DMS114 treated with DMSO at 0.1 percent for 48 hours (cell line): ENCODE results near the gene DERA.

Experiments used
- DNase-seq: peaks from one replicate; lab custom pipeline; 2025; ENCODE audit not compliant: unreplicated experiment; lab: John Stamatoyannopoulos, UW

DERA gene

GRCh38 chr12:16063726-16064125 lies 152.6 kb downstream of the DERA start:
- no peak for DNase-seq

GRCh38 chr12:16070113-16070512 lies 159.0 kb downstream of the DERA start:
- DNase-seq: no peak

- DNase-seq: no peak
These were observed 161.5 kb downstream of the DERA start for GRCh38 chr12:16072678-16073077.

DNA sequence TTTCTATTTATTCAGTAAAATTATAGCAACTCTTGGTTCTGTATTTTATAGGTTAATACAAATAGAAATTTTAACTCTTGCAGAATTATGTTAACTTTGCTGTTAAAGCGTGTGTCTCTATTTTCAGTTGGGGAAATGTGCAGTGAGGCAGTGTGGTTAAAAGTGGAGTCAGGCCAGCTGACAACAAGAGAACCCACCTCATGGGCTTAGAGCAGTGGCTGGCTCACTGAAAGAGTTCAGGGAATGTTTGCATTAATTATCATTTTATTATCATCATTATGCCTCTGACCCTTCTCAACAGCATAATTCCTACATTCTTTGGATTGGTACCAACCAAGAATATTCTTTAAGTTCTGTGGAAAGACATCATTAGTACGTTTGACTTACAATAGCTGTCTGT lies 163.8 kb downstream of the DERA start:
- no peak for DNase-seq

DNA sequence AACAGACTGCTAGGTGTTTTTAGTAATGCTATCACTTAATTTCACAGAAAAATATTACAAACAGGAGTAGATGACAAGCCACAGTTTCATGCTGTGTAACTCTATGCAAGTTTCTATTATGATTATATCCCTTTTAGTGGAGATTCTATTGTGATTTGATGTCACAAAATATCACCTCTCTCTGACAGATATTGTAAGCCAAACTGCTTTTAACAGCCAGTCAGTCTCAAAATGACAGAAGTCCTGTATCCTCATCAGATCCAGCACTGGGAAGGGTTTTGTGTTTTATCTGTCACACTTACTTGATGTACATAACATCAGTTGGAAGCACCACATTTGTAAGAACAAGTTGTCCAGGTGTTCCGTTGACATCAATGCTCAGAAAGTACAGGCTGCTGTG lies 164.8 kb downstream of the DERA start:
- DNase-seq: no peak

DNA sequence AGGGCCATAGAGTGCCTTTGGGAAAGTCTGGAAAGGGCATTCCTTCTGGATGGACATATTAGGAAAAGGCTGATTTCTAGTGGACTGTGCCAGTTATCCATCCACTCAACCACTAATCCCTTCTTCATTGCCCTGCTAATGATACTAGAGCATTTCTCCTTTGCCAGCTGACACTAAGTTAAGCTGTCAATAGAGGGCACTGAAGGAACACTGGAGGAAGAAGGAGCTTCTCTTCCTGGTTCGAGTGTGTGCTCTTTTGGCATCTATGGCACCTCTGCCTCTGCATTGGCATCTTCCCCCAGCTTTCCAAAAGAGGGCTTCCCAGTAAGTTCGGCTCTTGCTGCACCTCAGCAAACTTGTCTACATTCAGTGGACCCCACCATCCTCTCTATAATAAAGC lies 165.4 kb downstream of the DERA start:
- no peak for DNase-seq

- no peak for DNase-seq
These were observed 165.9 kb downstream of the DERA start for GRCh38 chr12:16076970-16077522.

GRCh38 chr12:16086462-16086861 lies 175.3 kb downstream of the DERA start:
- DNase-seq: no peak

DNA sequence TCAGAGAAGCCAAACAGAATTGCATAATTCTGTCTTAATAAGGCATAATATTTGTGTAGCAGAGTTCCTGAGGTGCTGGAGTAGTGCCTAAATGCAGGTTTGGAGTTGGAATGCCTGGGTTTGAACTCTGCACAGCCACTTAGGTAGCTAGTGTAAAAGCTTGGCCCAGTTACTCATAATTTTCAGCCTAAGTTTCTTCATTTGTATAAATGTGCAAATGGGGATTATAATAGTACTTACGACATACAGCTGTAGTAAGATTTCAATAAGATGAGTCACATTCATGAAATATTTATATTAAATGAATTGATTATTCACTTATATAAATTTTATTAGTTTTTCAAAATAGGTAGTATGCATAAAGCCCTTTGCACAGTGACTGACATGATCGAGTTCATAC lies 175.8 kb downstream of the DERA start:
- no peak for DNase-seq
